Fibroblast of villous mesenchyme (primary cell): ENCODE results near the gene SIGLEC6. TPM values are rescaled to one million over a fixed set of nuclear protein-coding genes. Genes with fewer than 3 reads are reported as not detected.

Source experiments
- DNase-seq: peaks from one replicate; pipeline ENCODE4 v3.0.0-alpha.2; 2010; ENCODE audit warnings: low read depth
- H3K4me3 ChIP-seq: 2 replicates; pipeline ENCODE4 v1.5.1; 2011; ENCODE audit warnings: low read depth, mild to moderate bottlenecking, low read length
- total RNA-seq: library from RNA; depleted of rRNA; stranded (reverse); fragments of >200 nt; gene quantifications from 2 replicates; pipeline ENCODE4 v1.2.3, GENCODE V29; 2012
- TF ChIP-seq, protein P1 (sequence below): IDR thresholded peaks from 2 replicates; pipeline ENCODE4 v1.5.1; 2012; ENCODE audit warnings: low read depth, mild to moderate bottlenecking, low read length; ENCODE audit not compliant: insufficient read depth

SIGLEC6 gene
- total RNA-seq, 1 donor = not detected

DNA sequence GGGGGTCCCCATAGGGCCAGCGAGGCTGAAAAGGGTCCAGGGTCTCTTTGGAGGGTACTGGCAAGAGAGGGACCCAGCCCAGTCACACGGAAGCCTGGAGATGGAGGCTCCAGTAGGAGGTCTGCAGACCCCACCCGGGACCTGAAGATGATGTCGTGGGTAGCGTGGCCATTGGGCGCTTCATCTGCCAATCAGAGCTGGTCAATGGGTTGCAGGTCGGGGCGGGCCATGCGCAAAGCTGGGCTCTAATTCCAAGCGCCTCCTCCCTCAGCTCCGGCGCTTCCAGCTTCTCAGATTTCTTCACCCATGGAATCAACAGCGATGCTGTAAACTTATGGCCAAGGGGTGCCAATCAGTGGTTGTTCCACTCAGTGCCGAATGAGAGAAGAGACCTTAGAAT lies 40.8 kb downstream of the SIGLEC6 start:
- DNase-seq = no peak

DNA sequence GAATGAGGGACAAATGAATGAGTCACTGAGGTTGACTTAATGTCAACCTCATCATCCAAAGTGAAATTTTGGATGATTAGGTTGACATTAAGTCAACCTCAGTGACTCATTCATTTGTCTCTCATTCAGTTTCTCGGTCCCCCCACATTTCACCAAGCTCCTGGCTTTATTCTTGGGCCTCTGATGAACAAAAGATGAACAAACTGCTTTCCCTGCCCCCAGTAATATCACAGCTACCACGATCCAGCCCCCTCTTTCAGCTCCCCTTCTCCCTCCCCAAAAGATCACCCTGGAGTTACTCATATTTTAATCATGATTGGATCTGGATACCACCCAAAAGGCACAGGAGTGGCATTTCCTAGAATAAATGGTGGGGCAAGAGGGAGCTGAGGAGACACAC lies 42.4 kb downstream of the SIGLEC6 start:
- TF ChIP-seq, protein P1, sequence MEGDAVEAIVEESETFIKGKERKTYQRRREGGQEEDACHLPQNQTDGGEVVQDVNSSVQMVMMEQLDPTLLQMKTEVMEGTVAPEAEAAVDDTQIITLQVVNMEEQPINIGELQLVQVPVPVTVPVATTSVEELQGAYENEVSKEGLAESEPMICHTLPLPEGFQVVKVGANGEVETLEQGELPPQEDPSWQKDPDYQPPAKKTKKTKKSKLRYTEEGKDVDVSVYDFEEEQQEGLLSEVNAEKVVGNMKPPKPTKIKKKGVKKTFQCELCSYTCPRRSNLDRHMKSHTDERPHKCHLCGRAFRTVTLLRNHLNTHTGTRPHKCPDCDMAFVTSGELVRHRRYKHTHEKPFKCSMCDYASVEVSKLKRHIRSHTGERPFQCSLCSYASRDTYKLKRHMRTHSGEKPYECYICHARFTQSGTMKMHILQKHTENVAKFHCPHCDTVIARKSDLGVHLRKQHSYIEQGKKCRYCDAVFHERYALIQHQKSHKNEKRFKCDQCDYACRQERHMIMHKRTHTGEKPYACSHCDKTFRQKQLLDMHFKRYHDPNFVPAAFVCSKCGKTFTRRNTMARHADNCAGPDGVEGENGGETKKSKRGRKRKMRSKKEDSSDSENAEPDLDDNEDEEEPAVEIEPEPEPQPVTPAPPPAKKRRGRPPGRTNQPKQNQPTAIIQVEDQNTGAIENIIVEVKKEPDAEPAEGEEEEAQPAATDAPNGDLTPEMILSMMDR = no peak
- DNase-seq = no peak
- no peak overlapping the region for H3K4me3 ChIP-seq

More for the DNA sequence above, 40.8 kb downstream of the SIGLEC6 start:
- H3K4me3 ChIP-seq = no peak overlapping the region
- TF ChIP-seq, protein P1 = no peak

DNA sequence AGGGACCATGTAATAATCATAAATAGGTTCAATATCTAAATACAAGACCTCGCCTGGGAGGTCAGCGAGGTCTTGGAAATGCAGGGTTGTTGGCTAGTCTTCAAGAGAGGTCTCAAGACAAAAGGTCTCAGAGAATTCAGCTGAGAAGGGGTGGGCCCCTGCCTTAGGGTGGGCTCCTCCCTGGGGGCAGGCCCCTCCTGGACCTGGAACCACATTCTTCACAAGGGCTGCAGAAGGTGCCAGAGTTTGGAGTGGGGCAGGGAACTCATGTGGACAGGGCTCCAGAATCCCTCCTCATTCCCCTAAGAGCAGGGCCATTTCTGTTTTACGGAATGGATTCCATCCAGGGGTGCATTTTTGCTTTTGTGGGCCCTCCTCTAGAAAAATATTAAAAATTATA lies 43.0 kb downstream of the SIGLEC6 start:
- DNase-seq = no peak
- H3K4me3 ChIP-seq = no peak overlapping the region
- TF ChIP-seq, protein P1 = no peak

DNA sequence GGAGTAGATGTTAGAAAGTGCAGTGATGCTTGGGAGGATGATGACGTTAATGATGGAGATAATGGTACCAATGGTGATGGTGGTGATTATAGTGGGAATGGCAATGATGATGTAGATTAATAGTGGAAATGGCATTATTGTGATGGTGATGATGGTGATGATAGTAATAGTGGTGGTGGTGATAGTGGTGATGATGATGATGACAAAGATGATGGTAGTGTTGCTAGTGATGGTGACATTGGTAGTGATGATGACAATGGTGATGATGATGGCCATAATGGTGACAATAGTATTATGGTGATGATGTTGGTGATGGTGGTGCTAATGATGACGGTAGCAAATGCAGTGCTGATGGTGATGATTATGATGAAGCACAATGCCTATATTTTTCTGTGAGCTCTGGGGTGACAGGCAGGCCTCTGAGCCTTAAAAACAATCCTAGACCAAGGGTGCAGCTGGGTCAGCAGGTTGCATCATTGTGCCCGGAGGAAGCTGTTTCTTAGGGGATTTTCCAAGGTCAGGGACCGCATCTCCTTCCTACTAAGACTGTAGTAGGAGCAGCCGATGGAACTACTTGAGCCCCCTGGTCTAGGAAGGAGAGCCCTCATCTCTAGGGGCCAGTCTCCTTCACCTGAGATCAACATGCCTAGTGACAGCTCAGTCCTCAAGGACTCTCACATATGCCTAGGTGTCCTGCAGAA lies 45.4 kb downstream of the SIGLEC6 start:
- no peak overlapping the region for H3K4me3 ChIP-seq
- TF ChIP-seq, protein P1 = no peak
- no peak for DNase-seq

DNA sequence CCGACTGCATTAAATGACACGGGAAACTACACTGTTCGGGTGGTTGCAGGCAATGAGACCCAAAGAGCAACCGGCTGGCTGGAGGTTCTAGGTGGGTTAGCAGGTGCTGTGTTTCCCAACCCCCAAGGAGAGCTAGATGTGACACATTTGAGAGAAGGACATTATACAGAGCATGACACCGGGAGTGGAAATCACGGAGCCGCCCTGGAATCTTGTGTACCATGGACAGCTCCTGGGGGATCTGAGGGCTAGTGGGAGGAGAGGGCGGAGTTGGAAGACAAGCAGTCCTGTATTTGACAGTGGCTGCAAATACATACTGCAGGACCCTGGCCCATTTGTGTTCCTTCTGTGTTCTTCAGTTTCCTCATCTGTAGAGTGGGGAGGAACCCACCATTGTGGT lies 50.9 kb downstream of the SIGLEC6 start:
- no peak overlapping the region for H3K4me3 ChIP-seq
- peak; percentile 14 for DNase-seq
- TF ChIP-seq, protein P1 = no peak

DNA sequence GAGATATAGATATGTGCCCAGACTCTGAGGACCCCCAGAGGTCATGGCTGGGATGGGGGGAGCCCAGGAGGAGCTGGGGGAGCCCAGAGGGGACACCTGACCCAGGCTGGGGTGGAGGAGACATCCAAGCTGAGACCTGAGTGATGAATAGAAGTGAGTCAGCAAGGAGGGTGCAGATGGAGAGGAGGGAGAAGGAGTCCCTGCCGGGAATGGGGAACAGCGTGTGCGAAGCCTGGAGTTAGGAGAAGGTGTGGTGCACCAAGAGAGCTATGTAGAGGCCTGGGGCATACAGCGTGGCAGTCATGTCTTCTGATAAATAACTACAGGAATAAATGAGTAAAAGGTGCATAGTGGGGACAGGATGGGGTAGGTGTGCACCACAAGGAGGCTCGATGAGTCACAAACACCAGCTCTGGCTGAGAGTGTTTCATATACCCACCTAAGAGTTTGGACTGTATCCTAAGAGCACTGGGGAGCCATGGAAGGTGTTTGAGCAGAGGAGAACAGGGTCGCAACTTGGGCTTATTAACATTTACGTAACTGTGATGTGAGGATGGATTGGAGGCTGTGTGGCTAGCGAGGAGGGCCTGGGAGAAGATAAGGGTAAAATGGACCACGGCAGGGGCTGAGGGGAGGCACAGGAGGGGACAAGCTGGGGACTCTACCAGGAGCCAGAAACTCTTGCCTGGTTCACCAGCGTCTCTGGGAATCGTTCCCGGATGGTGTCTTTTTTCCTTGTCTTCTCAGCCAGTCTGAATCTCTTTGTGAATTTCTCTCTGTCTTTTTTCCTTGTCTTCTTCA lies 51.7 kb downstream of the SIGLEC6 start:
- no peak overlapping the region for H3K4me3 ChIP-seq

More for the DNA sequence above, 51.7 kb downstream of the SIGLEC6 start:
- no peak for DNase-seq
- TF ChIP-seq, protein P1 = no peak
